GM13977 (cell line): ENCODE data around the gene PA2G4.

ENCODE experiments used
- DNase-seq: peaks from one replicate; pipeline ENCODE4 v3.0.0; 2012; ENCODE audit warnings: low spot score
- in situ Hi-C: fragments of 300-500 bp; cut with MboI; formaldehyde crosslinking; loops from one replicate; pipeline ENCODE4 v1.12.0; 2022; ENCODE audit warnings: low sequenced_read_pairs, low pct_unique_long_range_greater_than_20kb, mixed read lengths, inconsistent platforms; ENCODE audit not compliant: unreplicated experiment
- TF ChIP-seq, protein P1 (sequence below): IDR thresholded peaks from 2 replicates; pipeline ENCODE4 v1.5.1; 2012; ENCODE audit warnings: mild to moderate bottlenecking, control low read depth; ENCODE audit not compliant: insufficient read depth; ENCODE audit errors: extremely low read depth, missing control alignments

Gene PA2G4

DNA sequence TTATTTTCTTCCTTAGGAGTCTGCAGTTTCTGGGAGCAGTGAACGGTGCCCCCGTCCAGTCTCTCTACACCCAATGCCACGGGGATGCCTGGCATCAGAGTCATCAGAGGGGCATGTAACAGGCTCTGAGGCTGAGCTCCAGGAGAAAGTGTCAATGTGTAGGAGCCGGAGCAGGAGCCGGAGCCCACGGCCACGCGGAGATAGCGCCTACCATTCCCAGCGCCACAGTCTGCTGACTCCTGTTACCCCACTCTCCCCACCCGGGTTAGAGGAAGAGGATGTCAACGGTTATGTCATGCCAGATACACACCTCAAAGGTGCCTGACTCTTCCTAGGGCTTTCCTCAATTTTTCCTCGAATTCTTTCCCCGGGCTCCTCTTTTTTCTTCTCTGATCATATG is 3.3 kb upstream of the PA2G4 start:
- DNase-seq = no peak
- in situ Hi-C loops = no loop called here
- TF ChIP-seq, protein P1, sequence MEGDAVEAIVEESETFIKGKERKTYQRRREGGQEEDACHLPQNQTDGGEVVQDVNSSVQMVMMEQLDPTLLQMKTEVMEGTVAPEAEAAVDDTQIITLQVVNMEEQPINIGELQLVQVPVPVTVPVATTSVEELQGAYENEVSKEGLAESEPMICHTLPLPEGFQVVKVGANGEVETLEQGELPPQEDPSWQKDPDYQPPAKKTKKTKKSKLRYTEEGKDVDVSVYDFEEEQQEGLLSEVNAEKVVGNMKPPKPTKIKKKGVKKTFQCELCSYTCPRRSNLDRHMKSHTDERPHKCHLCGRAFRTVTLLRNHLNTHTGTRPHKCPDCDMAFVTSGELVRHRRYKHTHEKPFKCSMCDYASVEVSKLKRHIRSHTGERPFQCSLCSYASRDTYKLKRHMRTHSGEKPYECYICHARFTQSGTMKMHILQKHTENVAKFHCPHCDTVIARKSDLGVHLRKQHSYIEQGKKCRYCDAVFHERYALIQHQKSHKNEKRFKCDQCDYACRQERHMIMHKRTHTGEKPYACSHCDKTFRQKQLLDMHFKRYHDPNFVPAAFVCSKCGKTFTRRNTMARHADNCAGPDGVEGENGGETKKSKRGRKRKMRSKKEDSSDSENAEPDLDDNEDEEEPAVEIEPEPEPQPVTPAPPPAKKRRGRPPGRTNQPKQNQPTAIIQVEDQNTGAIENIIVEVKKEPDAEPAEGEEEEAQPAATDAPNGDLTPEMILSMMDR = no peak

DNA sequence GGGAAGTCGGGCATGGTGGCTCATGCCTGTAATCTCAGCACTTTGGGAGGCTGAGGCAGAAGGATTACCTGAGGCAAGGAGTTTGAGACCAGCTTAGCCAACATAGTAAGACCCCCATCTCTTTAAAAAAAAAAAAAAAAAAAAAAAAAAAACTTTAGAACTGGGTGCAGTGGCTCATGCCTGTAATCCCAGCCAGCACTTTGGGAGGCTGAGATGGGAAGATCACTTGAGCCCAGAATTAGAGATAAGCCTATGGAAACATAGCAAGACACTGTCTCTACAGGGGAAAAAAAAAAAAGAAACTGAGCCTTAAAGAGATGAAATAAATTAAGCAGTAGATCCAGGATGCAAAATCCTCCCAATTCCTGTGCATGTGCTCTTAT is 1.7 kb upstream of the PA2G4 start:
- DNase-seq = no peak
- TF ChIP-seq, protein P1 = no peak
- in situ Hi-C loops = no loop called here

DNA sequence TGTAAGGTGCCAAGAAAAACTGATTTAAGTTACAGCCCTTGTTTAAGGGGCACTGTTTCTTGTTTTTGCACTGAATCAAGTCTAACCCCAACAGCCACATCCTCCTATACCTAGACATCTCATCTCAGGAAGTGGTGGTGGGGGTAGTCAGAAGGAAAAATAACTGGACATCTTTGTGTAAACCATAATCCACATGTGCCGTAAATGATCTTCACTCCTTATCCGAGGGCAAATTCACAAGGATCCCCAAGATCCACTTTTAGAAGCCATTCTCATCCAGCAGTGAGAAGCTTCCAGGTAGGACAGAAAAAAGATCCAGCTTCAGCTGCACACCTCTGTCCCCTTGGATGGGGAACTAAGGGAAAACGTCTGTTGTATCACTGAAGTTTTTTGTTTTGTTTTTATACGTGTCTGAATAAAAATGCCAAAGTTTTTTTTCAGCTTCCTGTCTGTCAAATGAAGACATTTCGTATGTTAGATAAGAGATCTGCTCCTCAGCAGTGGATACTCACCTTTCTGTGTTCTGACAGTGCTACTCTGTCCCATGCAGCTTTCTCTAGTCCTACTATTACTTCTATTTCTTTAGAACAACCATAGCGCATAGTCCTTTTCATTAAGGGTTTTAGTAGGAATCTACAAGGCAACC is 1.2 kb upstream of the PA2G4 start:
- in situ Hi-C loops = no loop called here
- DNase-seq = no peak

DNA sequence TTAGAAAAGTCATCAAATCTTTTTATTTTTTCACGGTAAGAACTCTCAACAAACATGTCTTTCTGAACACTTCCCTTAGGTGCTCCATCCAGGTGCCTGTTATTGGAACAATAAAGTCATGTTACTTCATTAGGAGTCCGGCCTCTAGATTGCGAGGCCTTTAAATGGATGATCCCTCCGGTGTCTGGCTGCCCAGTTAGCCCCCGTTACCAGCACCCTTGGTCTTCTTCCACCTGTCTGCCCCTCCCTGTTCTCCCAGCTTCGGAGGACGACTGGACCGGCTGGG is 593 bp upstream of the PA2G4 start:
- in situ Hi-C loops = no loop called here
- DNase-seq = no peak
- TF ChIP-seq, protein P1 = no peak

More for the DNA sequence above, 1.2 kb upstream of the PA2G4 start:
- TF ChIP-seq, protein P1 = no peak

DNA sequence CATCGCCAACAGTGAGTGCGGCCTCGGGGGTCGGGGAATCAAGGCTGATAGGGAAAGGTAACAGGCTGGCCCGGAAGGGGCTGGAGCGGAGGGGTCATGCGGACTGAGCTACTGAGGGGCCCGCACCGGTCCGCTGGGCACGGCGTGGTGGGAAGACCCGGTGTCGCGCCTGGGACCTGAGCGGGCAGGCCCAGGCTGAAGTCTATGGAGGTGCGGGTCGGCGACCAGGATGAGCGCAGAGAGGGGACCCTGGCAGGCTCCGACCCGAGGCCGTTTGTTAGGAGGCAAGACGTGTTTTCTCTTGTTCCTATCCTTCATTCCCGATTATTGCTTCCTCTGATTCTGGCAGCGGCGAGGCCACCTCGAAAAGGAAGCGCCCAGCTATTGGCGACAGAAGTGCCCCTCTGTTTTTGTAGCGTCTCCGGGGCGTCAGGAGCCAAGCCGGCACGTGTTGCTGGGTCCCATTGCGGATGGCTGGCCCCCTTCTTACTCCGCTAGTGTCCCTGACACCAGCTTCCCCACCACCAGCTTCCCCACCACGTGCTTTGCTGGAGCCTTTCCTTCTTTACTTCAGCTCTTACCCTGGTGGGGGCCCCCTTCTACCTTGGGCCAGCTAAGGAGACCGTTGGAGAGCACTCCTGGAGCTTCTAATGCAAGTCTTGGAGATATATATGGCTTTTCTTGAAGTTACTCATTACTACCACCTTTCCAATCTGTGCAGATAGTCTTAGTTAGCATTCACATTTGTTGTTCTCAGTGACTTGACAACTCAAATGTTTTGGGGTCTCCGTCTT is 653 bp downstream of the PA2G4 start:
- in situ Hi-C loops = no loop called here
- TF ChIP-seq, protein P1 = no peak
- no peak for DNase-seq

DNA sequence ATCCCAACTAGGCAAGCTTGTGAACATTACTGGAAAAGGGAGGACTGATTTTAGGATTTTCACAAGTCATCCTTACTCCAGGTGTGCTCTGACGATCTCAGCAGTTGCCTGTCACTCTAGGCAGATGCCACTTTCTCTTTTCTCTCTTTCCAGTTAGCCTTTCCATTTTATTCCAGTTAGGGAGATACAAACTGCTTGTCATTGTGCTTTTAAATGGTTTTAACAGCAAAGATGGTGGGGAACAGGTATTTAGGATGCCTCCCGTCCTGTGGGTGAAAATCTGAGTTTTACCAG is 1.2 kb downstream of the PA2G4 start:
- TF ChIP-seq, protein P1 = no peak
- in situ Hi-C loops = no loop called here
- DNase-seq = no peak
